Measurements from ENCODE around the gene TMEM108. TPM values are rescaled to one million over a fixed set of nuclear protein-coding genes. Genes with fewer than 3 reads are reported as not detected.

The TMEM108 gene
- total RNA-seq, 1 experiment from 2014 or later: not detected

DNA sequence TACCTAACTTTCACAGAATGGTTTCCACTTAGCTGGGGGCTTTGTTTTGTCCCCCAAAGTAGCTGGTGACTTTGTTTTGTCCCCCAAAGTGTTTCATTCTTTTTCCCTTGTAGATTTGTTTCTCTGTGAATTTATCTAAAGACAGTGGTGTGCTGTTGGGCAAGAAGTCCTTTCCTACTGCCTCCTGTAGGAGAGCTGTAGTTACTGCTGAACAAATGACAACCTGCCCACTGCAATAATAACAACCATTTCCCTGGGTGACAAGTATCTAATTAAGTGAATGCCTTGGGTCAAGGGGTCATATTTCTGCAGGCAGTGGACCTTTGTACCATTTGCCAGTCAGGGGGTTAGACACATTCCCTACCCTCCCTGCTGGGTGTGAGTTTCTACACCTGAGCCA is 236.3 kb downstream of the TMEM108 start:
- no peak for DNase-seq (ENCODE audit: unreplicated experiment)
- H3K9me3 Mint-ChIP-seq (ENCODE audit: unreplicated experiment): no peaks in the 10 kb centered on the region
- peaks cover 17% of the 10 kb centered on the region for H3K27me3 Mint-ChIP-seq (ENCODE audit: insufficient read depth, unreplicated experiment)
- CTCF ChIA-PET: interaction anchor here (1.3 kb wide), 1 partner anchor 108 kb away, joined by 3 read pairs; no protein-coding TSS in a partner anchor
- intact Hi-C loops (cut with micrococcal nuclease): no loop called here
- H3K36me3 Mint-ChIP-seq (ENCODE audit: insufficient read depth, unreplicated experiment): no peaks in the 10 kb centered on the region
- POLR2A ChIA-PET: interaction anchor here (1.0 kb wide), 1 partner anchor 166 kb away, joined by 3 read pairs; no protein-coding TSS in a partner anchor
- no peaks in the 10 kb centered on the region for H3K4me1 Mint-ChIP-seq (ENCODE audit: insufficient read depth, unreplicated experiment)
- no TSS peak for BruUV-seq (replicated peaks)
- H3K27ac Mint-ChIP-seq (ENCODE audit: low read depth, unreplicated experiment): no peak overlapping the region
- TF ChIP-seq, protein P1, sequence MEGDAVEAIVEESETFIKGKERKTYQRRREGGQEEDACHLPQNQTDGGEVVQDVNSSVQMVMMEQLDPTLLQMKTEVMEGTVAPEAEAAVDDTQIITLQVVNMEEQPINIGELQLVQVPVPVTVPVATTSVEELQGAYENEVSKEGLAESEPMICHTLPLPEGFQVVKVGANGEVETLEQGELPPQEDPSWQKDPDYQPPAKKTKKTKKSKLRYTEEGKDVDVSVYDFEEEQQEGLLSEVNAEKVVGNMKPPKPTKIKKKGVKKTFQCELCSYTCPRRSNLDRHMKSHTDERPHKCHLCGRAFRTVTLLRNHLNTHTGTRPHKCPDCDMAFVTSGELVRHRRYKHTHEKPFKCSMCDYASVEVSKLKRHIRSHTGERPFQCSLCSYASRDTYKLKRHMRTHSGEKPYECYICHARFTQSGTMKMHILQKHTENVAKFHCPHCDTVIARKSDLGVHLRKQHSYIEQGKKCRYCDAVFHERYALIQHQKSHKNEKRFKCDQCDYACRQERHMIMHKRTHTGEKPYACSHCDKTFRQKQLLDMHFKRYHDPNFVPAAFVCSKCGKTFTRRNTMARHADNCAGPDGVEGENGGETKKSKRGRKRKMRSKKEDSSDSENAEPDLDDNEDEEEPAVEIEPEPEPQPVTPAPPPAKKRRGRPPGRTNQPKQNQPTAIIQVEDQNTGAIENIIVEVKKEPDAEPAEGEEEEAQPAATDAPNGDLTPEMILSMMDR (IDR thresholded peaks at IDR 0.05; ENCODE audit: unreplicated experiment): no peak
- no peak overlapping the region for H3K4me3 Mint-ChIP-seq (ENCODE audit: unreplicated experiment)

DNA sequence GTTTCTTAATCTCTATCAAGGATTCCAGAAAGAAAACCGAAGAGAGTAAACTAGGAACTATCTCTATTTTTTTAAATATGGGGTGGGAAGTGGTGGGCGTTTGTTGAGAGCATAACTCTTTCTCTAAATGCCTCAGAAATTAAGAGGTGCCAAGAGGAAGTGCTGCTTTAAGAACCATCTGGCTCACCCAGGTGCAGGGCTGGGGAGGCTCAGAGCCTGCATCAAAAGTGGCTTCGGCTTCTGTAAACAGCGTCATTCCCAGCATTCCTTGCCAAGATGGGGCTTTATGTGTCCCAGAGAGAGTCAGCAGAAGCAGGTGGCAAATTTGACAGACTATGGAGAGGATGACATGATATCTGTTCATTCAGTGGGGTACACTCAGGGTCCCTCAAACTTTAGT is 238.4 kb downstream of the TMEM108 start:
- Mint-ChIP-seq H3K36me3 (ENCODE audit: insufficient read depth, unreplicated experiment) (no peaks in the 10 kb centered on the region), H3K27ac (ENCODE audit: low read depth, unreplicated experiment) (no peak overlapping the region), H3K4me1 (ENCODE audit: insufficient read depth, unreplicated experiment) (no peaks in the 10 kb centered on the region), H3K27me3 (ENCODE audit: insufficient read depth, unreplicated experiment) (no peaks in the 10 kb centered on the region), H3K9me3 (ENCODE audit: unreplicated experiment) (no peaks in the 10 kb centered on the region), H3K4me3 (ENCODE audit: unreplicated experiment) (no peak overlapping the region)
- no TSS peak for BruUV-seq (replicated peaks)
- DNase-seq (ENCODE audit: unreplicated experiment): no peak
- intact Hi-C loops (cut with micrococcal nuclease): no loop called here
- POLR2A ChIA-PET: interaction anchor here (0.7 kb wide), 1 partner anchor 53 kb away, joined by 3 read pairs; no protein-coding TSS in a partner anchor
- TF ChIP-seq, protein P1 (IDR thresholded peaks at IDR 0.05; ENCODE audit: unreplicated experiment): no peak
- CTCF ChIA-PET: no interaction called here

DNA sequence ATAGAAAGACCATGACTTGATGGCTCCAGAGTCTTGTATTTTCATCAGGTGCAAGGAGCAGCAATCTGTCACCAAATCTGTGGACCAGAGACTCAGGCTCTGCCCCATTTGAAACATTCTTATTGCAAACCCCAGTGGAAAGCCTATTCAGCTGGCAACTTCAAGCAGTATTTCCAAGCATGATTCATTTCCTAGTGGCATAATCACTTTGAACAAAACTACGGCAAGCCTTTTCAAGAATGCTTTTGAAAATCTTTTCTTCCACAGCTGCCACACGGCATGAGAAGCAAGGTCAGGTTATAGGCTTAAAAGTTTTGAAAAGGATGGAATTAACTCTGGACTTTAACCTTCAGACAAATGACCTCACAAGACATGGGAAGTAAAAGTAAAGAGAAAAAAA is 239.6 kb downstream of the TMEM108 start:
- no TSS peak for BruUV-seq (replicated peaks)
- intact Hi-C loops (cut with micrococcal nuclease): no loop called here
- ChIA-PET POLR2A (no interaction called here), CTCF (interaction anchor here (0.6 kb wide), 1 partner anchor 41 kb away, joined by 6 read pairs; no protein-coding TSS in a partner anchor)
- Mint-ChIP-seq H3K9me3 (ENCODE audit: unreplicated experiment) (no peaks in the 10 kb centered on the region), H3K27me3 (ENCODE audit: insufficient read depth, unreplicated experiment) (peaks cover 8% of the 10 kb centered on the region), H3K4me1 (ENCODE audit: insufficient read depth, unreplicated experiment) (no peaks in the 10 kb centered on the region), H3K36me3 (ENCODE audit: insufficient read depth, unreplicated experiment) (no peaks in the 10 kb centered on the region), H3K4me3 (ENCODE audit: unreplicated experiment) (no peak overlapping the region), H3K27ac (ENCODE audit: low read depth, unreplicated experiment) (no peak overlapping the region)
- DNase-seq (ENCODE audit: unreplicated experiment): peak; percentile 33
- TF ChIP-seq, protein P1 (IDR thresholded peaks at IDR 0.05; ENCODE audit: unreplicated experiment): no peak

DNA sequence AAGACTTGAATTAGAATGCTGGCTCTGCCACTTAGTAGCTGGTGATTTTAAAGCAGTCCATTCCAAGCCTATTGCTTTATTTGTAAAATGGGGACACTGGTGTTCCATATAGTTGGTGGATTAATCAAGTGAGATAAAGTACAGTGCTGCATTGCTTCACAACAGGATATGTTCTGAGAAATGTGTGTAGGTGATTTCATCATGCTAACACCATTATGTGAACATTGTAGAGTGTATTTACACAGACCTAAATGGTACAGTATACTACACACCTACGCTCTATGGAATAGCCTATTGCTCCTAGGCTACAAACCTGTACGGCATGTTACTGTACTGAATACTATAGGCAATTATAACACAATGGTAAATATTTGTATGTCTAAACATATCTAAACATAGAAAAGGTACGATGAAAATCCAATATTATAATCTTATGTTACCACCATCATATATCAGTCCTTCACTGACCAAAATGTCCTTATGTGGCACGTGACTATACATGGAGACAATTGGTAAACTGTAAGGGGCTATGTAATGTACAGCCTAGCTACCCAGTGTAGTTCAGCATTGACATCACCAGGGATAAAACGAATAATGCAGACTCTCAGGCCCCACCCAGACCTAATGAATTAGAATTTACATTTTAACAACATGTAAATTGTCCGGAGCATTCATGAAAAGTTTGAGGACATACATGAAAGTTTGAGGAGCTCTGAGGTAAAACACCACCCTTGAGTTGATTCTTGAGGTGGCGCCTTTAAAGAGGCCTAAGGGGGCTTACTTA is 240.3 kb downstream of the TMEM108 start:
- ChIA-PET POLR2A (no interaction called here), CTCF (interaction anchor here (0.6 kb wide), 1 partner anchor 41 kb away, joined by 6 read pairs; no protein-coding TSS in a partner anchor)
- TF ChIP-seq, protein P1 (IDR thresholded peaks at IDR 0.05; ENCODE audit: unreplicated experiment): no peak
- BruUV-seq (replicated peaks): no TSS peak
- peaks cover 15% of the 10 kb centered on the region for H3K27me3 Mint-ChIP-seq (ENCODE audit: insufficient read depth, unreplicated experiment)
- no peaks in the 10 kb centered on the region for H3K36me3 Mint-ChIP-seq (ENCODE audit: insufficient read depth, unreplicated experiment)
- no peak overlapping the region for H3K4me3 Mint-ChIP-seq (ENCODE audit: unreplicated experiment)
- H3K27ac Mint-ChIP-seq (ENCODE audit: low read depth, unreplicated experiment): no peak overlapping the region
- no peaks in the 10 kb centered on the region for H3K9me3 Mint-ChIP-seq (ENCODE audit: unreplicated experiment)
- no peaks in the 10 kb centered on the region for H3K4me1 Mint-ChIP-seq (ENCODE audit: insufficient read depth, unreplicated experiment)
- peak; percentile 17 for DNase-seq (ENCODE audit: unreplicated experiment)
- intact Hi-C loops (cut with micrococcal nuclease): no loop called here
